CD4-positive, alpha-beta T cell (primary cell): ENCODE data around the gene QRFP. TPM values are rescaled to one million over a fixed set of nuclear protein-coding genes. Genes with fewer than 3 reads are reported as not detected.

ENCODE experiments used
- ATAC-seq: fragments of 200-7000 bp; cut with Tn5 transposase; one replicate; pipeline ENCODE4 v1.10.0; 2022; ENCODE audit warnings: mild to moderate bottlenecking; ENCODE audit not compliant: poor library complexity
- CTCF ChIA-PET: fragments of 350-600 bp; sonication (Branson Sonifier 250); formaldehyde crosslinking; loops from one replicate; lab custom pipeline; 2021; ENCODE audit warnings: antibody characterized with exemption, inconsistent platforms; lab: Charles Lee
- POLR2A ChIA-PET: fragments of 350-600 bp; sonication (Branson Sonifier 250); formaldehyde crosslinking; loops from one replicate; lab custom pipeline; 2021; ENCODE audit warnings: antibody characterized with exemption, inconsistent platforms; lab: Charles Lee
- DNase-seq, 14 experiments: peaks; one replicate each; pipeline ENCODE4 v3.0.0-alpha.2; 2013 to 2020; ENCODE audit warnings: mixed read lengths in 2 of 14
- H3K27ac ChIP-seq, 2 donors: one replicate each; pipeline versions ENCODE4 v1.5.1 to v1.7.0; 2013; ENCODE audit warnings: low read length in 2 of 2, low read depth in 1 of 2, mild to moderate bottlenecking in 1 of 2
- H3K27me3 ChIP-seq, 2 experiments: 1 replicate in 1 of 2; 2 replicates in 1 of 2; pipeline versions ENCODE4 v1.6.1 to v1.7.0; 2013; ENCODE audit warnings: low read length in 2 of 2, control low read depth in 1 of 2, mild to moderate bottlenecking in 1 of 2, moderate library complexity in 1 of 2; ENCODE audit not compliant: insufficient read depth in 2 of 2, control insufficient read depth in 1 of 2
- H3K36me3 ChIP-seq: one replicate; pipeline ENCODE4 v1.6.1; 2013; ENCODE audit warnings: low read length, control low read depth; ENCODE audit not compliant: insufficient read depth
- H3K4me1 ChIP-seq: one replicate; pipeline ENCODE4 v1.6.1; 2013; ENCODE audit warnings: low read length, control low read depth; ENCODE audit not compliant: insufficient read depth
- H3K4me3 ChIP-seq: one replicate; pipeline ENCODE4 v1.5.1; 2013; ENCODE audit warnings: mild to moderate bottlenecking, low read length, moderate library complexity
- H3K9me3 ChIP-seq, 2 experiments: 1 replicate in 1 of 2; 2 replicates in 1 of 2; pipeline versions ENCODE4 v1.6.1 to v1.7.0; 2013; ENCODE audit warnings: low read length in 2 of 2, mild to moderate bottlenecking in 2 of 2, control low read depth in 1 of 2, moderate library complexity in 1 of 2; ENCODE audit not compliant: control insufficient read depth in 1 of 2, insufficient read depth in 1 of 2
- H3K27ac Mint-ChIP-seq: one replicate; pipeline ENCODE4 v1.8.0; 2020; ENCODE audit warnings: mixed read lengths
- H3K27me3 Mint-ChIP-seq: one replicate; pipeline ENCODE4 v1.8.0; 2021; ENCODE audit warnings: mixed read lengths
- H3K36me3 Mint-ChIP-seq: one replicate; pipeline ENCODE4 v1.8.0; 2021; ENCODE audit warnings: low read depth, mixed read lengths
- H3K4me1 Mint-ChIP-seq: one replicate; pipeline ENCODE4 v1.8.0; 2021; ENCODE audit warnings: low read depth, mixed read lengths
- H3K4me3 Mint-ChIP-seq: one replicate; pipeline ENCODE4 v1.8.0; 2020; ENCODE audit warnings: mild to moderate bottlenecking, mixed read lengths
- H3K9me3 Mint-ChIP-seq: one replicate; pipeline ENCODE4 v1.8.0; 2020; ENCODE audit warnings: mixed read lengths
- intact Hi-C, 2 experiments: fragments of 100-400 bp; cut with DNase I in 1 of 2; cut with micrococcal nuclease in 1 of 2; formaldehyde crosslinking; loops; one replicate each; pipeline versions ENCODE4 v1.15.1 to v1.9.0; 2023 to 2025; cut with DNase I, micrococcal nuclease
- total RNA-seq, 174 experiments: library from RNA in 2 of 174; stranded (reverse) in 2 of 174; gene quantifications; one replicate each; pipeline ENCODE4 v1.2.3 and lab custom pipeline; 2021 to 2026
- TF ChIP-seq, protein P1 (sequence below): fragments of 200-600 bp; IDR thresholded peaks from one replicate; pipeline ENCODE4 v1.8.0; 2022; ENCODE audit warnings: antibody characterized with exemption, mild to moderate bottlenecking

The QRFP gene
- total RNA-seq, 2 experiments from 2014 or later, result not detected

DNA sequence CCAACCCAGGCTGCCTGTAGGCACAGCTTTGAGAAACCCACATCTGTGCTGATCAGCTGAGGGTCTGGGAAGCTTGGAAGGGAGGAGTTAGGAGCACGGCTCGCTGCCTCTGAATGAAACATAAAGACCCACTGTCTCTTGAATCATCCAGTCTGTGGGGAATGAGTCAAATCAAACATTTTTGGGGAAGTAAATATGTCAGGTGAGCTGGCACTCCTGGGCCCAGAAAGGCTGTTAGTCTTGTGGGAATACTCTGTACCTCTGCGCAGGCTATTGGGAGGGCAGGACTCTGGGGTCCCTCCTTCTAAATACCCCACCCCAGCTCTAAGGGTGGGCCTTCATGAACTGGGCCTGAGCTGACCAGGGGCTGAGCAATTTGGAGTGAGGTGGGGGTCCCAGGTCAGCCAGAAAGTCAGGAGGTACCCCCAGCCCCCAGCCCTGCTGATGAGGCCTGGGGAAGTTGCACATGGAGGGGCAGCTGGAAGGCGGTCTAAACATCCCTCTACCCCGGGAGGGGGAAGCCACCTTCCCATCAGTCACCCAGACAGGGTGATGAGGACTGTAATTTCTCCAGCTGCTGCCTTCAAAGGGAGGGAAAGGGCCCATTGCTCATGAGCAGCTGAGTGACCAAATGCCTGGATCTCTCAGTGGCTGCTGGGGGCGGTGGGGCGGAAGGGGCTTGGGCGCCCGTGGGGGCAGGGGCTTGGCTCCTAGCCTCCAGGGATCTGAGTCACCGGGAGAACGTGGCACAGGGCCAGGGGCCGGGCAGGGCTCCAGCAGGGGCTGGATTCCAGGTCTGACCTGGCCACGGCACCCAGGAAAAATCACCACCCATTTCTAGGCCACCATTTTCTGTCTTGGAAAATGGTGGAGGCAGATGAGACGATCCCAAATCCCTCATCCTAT is 31.6 kb upstream of the QRFP start:
- POLR2A ChIA-PET, result no interaction called here

DNA sequence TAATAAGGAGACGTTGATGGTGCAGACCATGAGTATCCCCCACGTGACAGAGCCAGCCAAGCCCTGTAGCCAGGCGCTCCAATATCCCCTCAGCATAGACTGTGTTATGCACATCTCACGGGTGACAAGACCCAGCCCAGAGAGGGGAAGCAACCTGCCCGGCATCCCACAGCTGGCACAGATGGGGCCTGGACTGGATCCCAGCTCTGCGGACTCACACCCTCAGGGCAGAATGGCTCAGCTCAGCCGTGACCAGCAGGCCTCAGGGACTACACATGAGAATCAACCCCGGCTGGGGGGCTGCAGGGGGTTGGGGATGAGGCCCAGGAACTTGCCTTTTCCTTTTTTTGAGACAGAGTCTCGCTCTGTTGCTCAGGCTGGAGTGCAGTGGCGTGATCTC is 30.7 kb upstream of the QRFP start:
- no peaks in the 10 kb centered on the region for H3K9me3 Mint-ChIP-seq
- peaks cover 25% of the 10 kb centered on the region for H3K27me3 Mint-ChIP-seq
- TF ChIP-seq, protein P1, sequence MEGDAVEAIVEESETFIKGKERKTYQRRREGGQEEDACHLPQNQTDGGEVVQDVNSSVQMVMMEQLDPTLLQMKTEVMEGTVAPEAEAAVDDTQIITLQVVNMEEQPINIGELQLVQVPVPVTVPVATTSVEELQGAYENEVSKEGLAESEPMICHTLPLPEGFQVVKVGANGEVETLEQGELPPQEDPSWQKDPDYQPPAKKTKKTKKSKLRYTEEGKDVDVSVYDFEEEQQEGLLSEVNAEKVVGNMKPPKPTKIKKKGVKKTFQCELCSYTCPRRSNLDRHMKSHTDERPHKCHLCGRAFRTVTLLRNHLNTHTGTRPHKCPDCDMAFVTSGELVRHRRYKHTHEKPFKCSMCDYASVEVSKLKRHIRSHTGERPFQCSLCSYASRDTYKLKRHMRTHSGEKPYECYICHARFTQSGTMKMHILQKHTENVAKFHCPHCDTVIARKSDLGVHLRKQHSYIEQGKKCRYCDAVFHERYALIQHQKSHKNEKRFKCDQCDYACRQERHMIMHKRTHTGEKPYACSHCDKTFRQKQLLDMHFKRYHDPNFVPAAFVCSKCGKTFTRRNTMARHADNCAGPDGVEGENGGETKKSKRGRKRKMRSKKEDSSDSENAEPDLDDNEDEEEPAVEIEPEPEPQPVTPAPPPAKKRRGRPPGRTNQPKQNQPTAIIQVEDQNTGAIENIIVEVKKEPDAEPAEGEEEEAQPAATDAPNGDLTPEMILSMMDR, result no peak
- no peak overlapping the region for H3K27ac Mint-ChIP-seq
- Histone ChIP-seq H3K4me1 (no peaks in the 10 kb centered on the region), H3K4me3 (no peak overlapping the region), H3K36me3 (no peaks in the 10 kb centered on the region), H3K27me3 (peaks cover under 1 to 6% of the 10 kb centered on the region in 2 experiments), H3K27ac (no peak overlapping the region), H3K9me3 (no peaks in the 10 kb centered on the region)
- no peaks in the 10 kb centered on the region for H3K36me3 Mint-ChIP-seq
- DNase-seq (no peak), ATAC-seq (no peak)
- POLR2A ChIA-PET, result no interaction called here
- intact Hi-C loops, result no loop called here
- CTCF ChIA-PET, result no interaction called here
- no peak overlapping the region for H3K4me3 Mint-ChIP-seq
- no peaks in the 10 kb centered on the region for H3K4me1 Mint-ChIP-seq

More for the DNA sequence above, 31.6 kb upstream of the QRFP start:
- Mint-ChIP-seq H3K4me1 (no peaks in the 10 kb centered on the region), H3K27ac (no peak overlapping the region), H3K9me3 (no peaks in the 10 kb centered on the region), H3K4me3 (no peak overlapping the region), H3K36me3 (no peaks in the 10 kb centered on the region), H3K27me3 (peaks cover 27% of the 10 kb centered on the region)
- Histone ChIP-seq H3K4me3 (no peak overlapping the region), H3K9me3 (no peaks in the 10 kb centered on the region), H3K27ac (no peak overlapping the region), H3K27me3 (peaks cover 5 to 13% of the 10 kb centered on the region in 2 experiments), H3K36me3 (no peaks in the 10 kb centered on the region), H3K4me1 (no peaks in the 10 kb centered on the region)
- CTCF ChIA-PET, result no interaction called here
- intact Hi-C loops, result no loop called here
- TF ChIP-seq, protein P1, result no peak
- ATAC-seq, result no peak
- DNase-seq, result no peak

DNA sequence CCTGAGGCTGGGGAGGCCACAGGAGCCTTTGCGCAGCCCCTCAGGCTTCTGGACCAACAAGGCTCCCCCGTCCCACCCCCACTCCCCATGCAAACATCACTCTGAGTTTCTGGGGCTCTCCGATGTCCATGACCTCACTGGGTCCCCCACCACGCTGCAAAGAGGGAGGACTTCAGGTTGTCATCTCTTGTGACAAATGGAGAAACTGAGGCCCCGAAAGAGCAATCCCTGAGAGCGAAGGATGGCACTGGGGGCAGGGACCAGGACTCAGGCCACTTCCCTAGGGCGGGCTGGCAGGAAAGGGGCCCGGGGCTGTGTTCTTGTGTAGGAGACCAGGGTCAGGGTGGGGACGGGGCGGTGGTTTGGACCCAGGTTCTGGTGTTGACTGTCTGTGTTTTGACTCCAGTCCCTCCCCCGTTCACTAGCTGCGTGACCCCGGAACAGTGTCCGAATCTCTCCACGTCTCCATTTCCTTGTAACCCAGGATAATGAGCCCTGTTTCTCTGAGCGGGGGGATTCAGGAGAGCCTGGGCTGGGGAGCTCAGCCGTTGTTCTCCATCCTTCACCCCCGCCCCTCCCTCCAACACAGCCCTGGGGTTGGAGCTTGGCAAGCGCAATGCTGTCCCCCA is 28.6 kb upstream of the QRFP start:
- no peaks in the 10 kb centered on the region for H3K4me1 Mint-ChIP-seq
- DNase-seq (no peak), ATAC-seq (no peak)
- Histone ChIP-seq H3K27me3 (peaks cover 0 to 3% of the 10 kb centered on the region in 2 experiments), H3K9me3 (no peaks in the 10 kb centered on the region), H3K4me1 (no peaks in the 10 kb centered on the region), H3K27ac (no peak overlapping the region), H3K4me3 (no peak overlapping the region), H3K36me3 (no peaks in the 10 kb centered on the region)
- no peak overlapping the region for H3K4me3 Mint-ChIP-seq
- intact Hi-C loops, result no loop called here
- CTCF ChIA-PET, result no interaction called here
- H3K9me3 Mint-ChIP-seq, result no peaks in the 10 kb centered on the region
- H3K27ac Mint-ChIP-seq, result no peak overlapping the region
- no peaks in the 10 kb centered on the region for H3K36me3 Mint-ChIP-seq
- POLR2A ChIA-PET, result no interaction called here
- peaks cover 15% of the 10 kb centered on the region for H3K27me3 Mint-ChIP-seq
- TF ChIP-seq, protein P1, result no peak
